ENCODE data around the gene PLD3.
"Not testable (repeated sequence)": the region's sequence is repeated elsewhere in the genome, so short reads cannot be mapped to it uniquely, and the experiment has no call there.

PLD3 gene

GRCh38 chr19:40332669-40333068, 15.8 kb upstream of the PLD3 start:
- no peak for DNase-seq (ENCODE audit: low read depth)

GRCh38 chr19:40333083-40333482, 15.4 kb upstream of the PLD3 start:
- DNase-seq (ENCODE audit: low read depth), result not testable (repeated sequence)

GRCh38 chr19:40335101-40335500, 13.4 kb upstream of the PLD3 start:
- no peak for DNase-seq (ENCODE audit: low read depth)

- no peak for DNase-seq (ENCODE audit: low read depth)
Observed at GRCh38 chr19:40335855-40336600, 12.5 kb upstream of the PLD3 start.

GRCh38 chr19:40336601-40336900, 11.9 kb upstream of the PLD3 start:
- no peak for DNase-seq (ENCODE audit: low read depth)

- DNase-seq (ENCODE audit: low read depth), result no peak
Observed at GRCh38 chr19:40337107-40337506, 11.4 kb upstream of the PLD3 start.

- DNase-seq (ENCODE audit: low read depth), result no peak
Observed at GRCh38 chr19:40337594-40337993, 10.9 kb upstream of the PLD3 start.

- no peak for DNase-seq (ENCODE audit: low read depth)
Observed at GRCh38 chr19:40339018-40339728, 9.3 kb upstream of the PLD3 start.

- DNase-seq (ENCODE audit: low read depth), result no peak
Observed at GRCh38 chr19:40341601-40342482, 6.7 kb upstream of the PLD3 start.

- no peak for DNase-seq (ENCODE audit: low read depth)
Observed at GRCh38 chr19:40342644-40343311, 5.7 kb upstream of the PLD3 start.

GRCh38 chr19:40344422-40344821, 4.1 kb upstream of the PLD3 start:
- DNase-seq (ENCODE audit: low read depth), result no peak

GRCh38 chr19:40348961-40349507, 539 bp downstream of the PLD3 start:
- DNase-seq (ENCODE audit: low read depth), result no peak

- no peak for DNase-seq (ENCODE audit: low read depth)
Observed at GRCh38 chr19:40355975-40356680, 7.6 kb downstream of the PLD3 start.

GRCh38 chr19:40356681-40357595, 8.4 kb downstream of the PLD3 start:
- no peak for DNase-seq (ENCODE audit: low read depth)

- no peak for DNase-seq (ENCODE audit: low read depth)
Observed at GRCh38 chr19:40357640-40358039, 9.1 kb downstream of the PLD3 start.

- no peak for DNase-seq (ENCODE audit: low read depth)
Observed at GRCh38 chr19:40358773-40359172, 10.3 kb downstream of the PLD3 start.

GRCh38 chr19:40360020-40360707, 11.7 kb downstream of the PLD3 start:
- no peak for DNase-seq (ENCODE audit: low read depth)

GRCh38 chr19:40360708-40361241, 12.3 kb downstream of the PLD3 start:
- DNase-seq (ENCODE audit: low read depth), result no peak

GRCh38 chr19:40362160-40362559, 13.7 kb downstream of the PLD3 start:
- DNase-seq (ENCODE audit: low read depth), result no peak

All from T follicular helper cell (primary cell).